Hepatocyte (in vitro differentiated cells): ENCODE data around the gene RPP25L.

Source experiments
- CTCF ChIP-seq: fragments of 200-600 bp; sonication (generic); IDR thresholded peaks from 2 replicates; pipeline ENCODE4 v1.5.1; 2016; ENCODE audit warnings: antibody characterized with exemption, mild to moderate bottlenecking; ENCODE audit not compliant: poor library complexity
- EZH2 ChIP-seq: fragments of 200-600 bp; sonication (generic); IDR thresholded peaks from 2 replicates; pipeline ENCODE4 v1.6.1; 2016; ENCODE audit warnings: antibody characterized with exemption, mild to moderate bottlenecking, borderline replicate concordance
- EZH2phosphoT487 ChIP-seq: fragments of 200-600 bp; sonication (generic); IDR thresholded peaks from one replicate; pipeline ENCODE4 v1.6.1; 2018; ENCODE audit warnings: antibody characterized with exemption, mild to moderate bottlenecking, low read depth, moderate library complexity; ENCODE audit not compliant: unreplicated experiment, severe bottlenecking

- TF ChIP-seq CTCF: no peak
- no peak for TF ChIP-seq EZH2phosphoT487
- TF ChIP-seq EZH2: no peak
Measured at GRCh38 chr9:34590381-34591247, 21.3 kb downstream of the RPP25L start.
